ENCODE measurements around the gene NOL9.
"Not testable (repeated sequence)": the region's sequence is repeated elsewhere in the genome, so short reads cannot be mapped to it uniquely, and the experiment has no call there.

NOL9 gene

GRCh38 chr1:6570987-6571386 is 16.7 kb upstream of the NOL9 start:
- DNase-seq = no peak

- no peak for DNase-seq
Measured at GRCh38 chr1:6570100-6570499, 15.8 kb upstream of the NOL9 start.

- DNase-seq = no peak
Measured at GRCh38 chr1:6569033-6569432, 14.7 kb upstream of the NOL9 start.

GRCh38 chr1:6560267-6560666 is 6.0 kb upstream of the NOL9 start:
- no peak for DNase-seq

GRCh38 chr1:6559161-6559560 is 4.8 kb upstream of the NOL9 start:
- DNase-seq = not testable (repeated sequence)

GRCh38 chr1:6557597-6557996 is 3.3 kb upstream of the NOL9 start:
- no peak for DNase-seq

GRCh38 chr1:6554907-6555778 is 830 bp upstream of the NOL9 start, which contains the start of gene TAS1R1:
Gene TAS1R1 (plus strand): TSS chr1:6555307. CDS start chr1:6555374, 67 bp downstream.
- no peak for DNase-seq

GRCh38 chr1:6547301-6547700 is 7.0 kb downstream of the NOL9 start:
- no peak for DNase-seq

GRCh38 chr1:6546326-6546725 is 8.0 kb downstream of the NOL9 start:
- DNase-seq = no peak

GRCh38 chr1:6545276-6546112 is 8.8 kb downstream of the NOL9 start:
- DNase-seq = no peak

GRCh38 chr1:6544831-6545230 is 9.5 kb downstream of the NOL9 start:
- DNase-seq = no peak

- no peak for DNase-seq
Measured at GRCh38 chr1:6538956-6539355, 15.4 kb downstream of the NOL9 start.

GRCh38 chr1:6536291-6536690 is 18.0 kb downstream of the NOL9 start:
- DNase-seq = no peak

- no peak for DNase-seq
Measured at GRCh38 chr1:6535214-6535613, 19.1 kb downstream of the NOL9 start.

- no peak for DNase-seq
Measured at GRCh38 chr1:6534248-6534822, 20.0 kb downstream of the NOL9 start.

- DNase-seq = no peak
Measured at GRCh38 chr1:6531996-6532395, 22.3 kb downstream of the NOL9 start.

- DNase-seq = no peak
Measured at GRCh38 chr1:6530504-6531160, 23.7 kb downstream of the NOL9 start.

GRCh38 chr1:6528492-6528891 is 25.8 kb downstream of the NOL9 start:
- no peak for DNase-seq

- no peak for DNase-seq
Measured at GRCh38 chr1:6526316-6526715, 28.0 kb downstream of the NOL9 start.

GRCh38 chr1:6523566-6523965 is 30.7 kb downstream of the NOL9 start:
- no peak for DNase-seq

GRCh38 chr1:6521536-6521935 is 32.8 kb downstream of the NOL9 start:
- no peak for DNase-seq

- DNase-seq = peak; percentile 56 to 70
Measured at GRCh38 chr1:6519935-6520671, 34.2 kb downstream of the NOL9 start.

All from NCI-H187 (cell line).